Dendritic cell treated with granulocyte-macrophage colony-stimulating factor and Interleukin-4, amounts not matched to agents 40 ng/mL and 50 ng/mL, for 4 days (primary cell): ENCODE measurements around the gene LRRC75A.
"Not testable (repeated sequence)": the region's sequence is repeated elsewhere in the genome, so short reads cannot be mapped to it uniquely, and the experiment has no call there.

Experiments used
- H3K27ac Mint-ChIP-seq: one replicate; pipeline ENCODE4 v1.8.0; 2022; ENCODE audit warnings: mild to moderate bottlenecking, mixed read lengths
- H3K27me3 Mint-ChIP-seq: one replicate; pipeline ENCODE4 v1.8.0; 2022; ENCODE audit warnings: mild to moderate bottlenecking, mixed read lengths
- H3K36me3 Mint-ChIP-seq: one replicate; pipeline ENCODE4 v1.8.0; 2022; ENCODE audit warnings: low read depth, mixed read lengths
- H3K4me1 Mint-ChIP-seq: one replicate; pipeline ENCODE4 v1.8.0; 2022; ENCODE audit warnings: low read depth, mixed read lengths
- H3K4me3 Mint-ChIP-seq: one replicate; pipeline ENCODE4 v1.8.0; 2022; ENCODE audit warnings: mild to moderate bottlenecking, moderate library complexity, mixed read lengths
- H3K9me3 Mint-ChIP-seq: one replicate; pipeline ENCODE4 v1.8.0; 2022; ENCODE audit warnings: mixed read lengths
- intact Hi-C: fragments of 100-400 bp; cut with micrococcal nuclease; formaldehyde crosslinking; loops from one replicate; pipeline ENCODE4 v1.15.0; 2022

The LRRC75A gene

DNA sequence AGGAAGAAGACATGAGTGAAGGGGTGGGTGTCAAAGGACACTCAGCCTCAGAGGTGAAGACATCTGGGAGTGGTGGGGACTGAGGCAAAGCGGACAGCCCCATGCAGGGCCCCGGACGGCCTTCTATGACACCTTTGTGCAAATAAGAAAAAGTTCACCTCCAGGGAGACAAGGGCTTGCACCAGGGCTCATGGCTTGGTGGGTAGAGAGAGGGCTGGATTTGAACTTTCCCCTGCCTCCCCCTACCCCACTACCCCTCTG is 30.5 kb downstream of the LRRC75A start:
- H3K36me3 Mint-ChIP-seq: no peaks in the 10 kb centered on the region
- no peaks in the 10 kb centered on the region for H3K4me1 Mint-ChIP-seq
- intact Hi-C loops: no loop called here
- H3K27me3 Mint-ChIP-seq: no peaks in the 10 kb centered on the region
- no peak overlapping the region for H3K4me3 Mint-ChIP-seq
- no peak overlapping the region for H3K27ac Mint-ChIP-seq
- H3K9me3 Mint-ChIP-seq: no peaks in the 10 kb centered on the region

DNA sequence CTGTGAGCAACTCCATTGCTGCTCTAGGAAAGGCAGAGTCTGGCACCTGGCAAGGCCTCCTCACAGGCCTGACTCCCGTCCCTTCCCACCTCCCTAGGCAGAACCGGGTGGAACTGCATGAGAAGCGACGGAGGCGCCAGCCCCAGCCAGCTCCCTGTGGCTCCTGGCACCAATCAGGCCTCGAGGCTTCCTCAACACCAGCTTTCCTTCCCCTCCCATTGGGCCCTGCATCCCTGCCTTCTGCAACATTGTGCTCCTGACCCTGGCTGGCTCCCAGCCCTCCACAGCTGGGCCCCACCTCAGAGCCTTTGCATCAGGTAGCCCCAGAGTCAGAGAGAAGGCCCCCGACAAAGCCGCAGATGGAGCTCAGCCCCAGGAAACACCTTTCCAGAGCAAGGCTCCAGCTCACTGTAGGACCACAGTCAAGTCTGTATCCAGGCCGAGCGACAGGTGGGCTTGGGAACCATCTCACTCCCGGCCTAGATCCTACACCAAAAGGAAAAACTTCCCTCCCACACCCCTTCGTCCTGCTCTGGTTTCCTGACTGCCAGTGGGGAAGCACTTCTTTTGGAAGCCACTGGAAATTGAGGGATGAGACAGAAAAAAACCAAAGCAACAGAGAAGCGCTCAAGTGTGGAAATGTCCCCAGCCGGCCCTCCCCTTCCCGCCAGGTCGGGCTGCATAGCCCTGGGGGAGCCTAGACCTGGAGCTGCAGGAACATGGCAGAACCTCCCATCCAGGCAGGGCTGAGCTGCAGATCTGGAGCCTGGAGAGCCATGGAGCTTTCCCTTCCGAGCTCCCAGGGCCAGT is 31.0 kb downstream of the LRRC75A start:
- no peaks in the 10 kb centered on the region for H3K4me1 Mint-ChIP-seq
- intact Hi-C loops: no loop called here
- H3K9me3 Mint-ChIP-seq: no peaks in the 10 kb centered on the region
- H3K4me3 Mint-ChIP-seq: no peak overlapping the region
- no peak overlapping the region for H3K27ac Mint-ChIP-seq
- H3K36me3 Mint-ChIP-seq: no peaks in the 10 kb centered on the region
- no peaks in the 10 kb centered on the region for H3K27me3 Mint-ChIP-seq

DNA sequence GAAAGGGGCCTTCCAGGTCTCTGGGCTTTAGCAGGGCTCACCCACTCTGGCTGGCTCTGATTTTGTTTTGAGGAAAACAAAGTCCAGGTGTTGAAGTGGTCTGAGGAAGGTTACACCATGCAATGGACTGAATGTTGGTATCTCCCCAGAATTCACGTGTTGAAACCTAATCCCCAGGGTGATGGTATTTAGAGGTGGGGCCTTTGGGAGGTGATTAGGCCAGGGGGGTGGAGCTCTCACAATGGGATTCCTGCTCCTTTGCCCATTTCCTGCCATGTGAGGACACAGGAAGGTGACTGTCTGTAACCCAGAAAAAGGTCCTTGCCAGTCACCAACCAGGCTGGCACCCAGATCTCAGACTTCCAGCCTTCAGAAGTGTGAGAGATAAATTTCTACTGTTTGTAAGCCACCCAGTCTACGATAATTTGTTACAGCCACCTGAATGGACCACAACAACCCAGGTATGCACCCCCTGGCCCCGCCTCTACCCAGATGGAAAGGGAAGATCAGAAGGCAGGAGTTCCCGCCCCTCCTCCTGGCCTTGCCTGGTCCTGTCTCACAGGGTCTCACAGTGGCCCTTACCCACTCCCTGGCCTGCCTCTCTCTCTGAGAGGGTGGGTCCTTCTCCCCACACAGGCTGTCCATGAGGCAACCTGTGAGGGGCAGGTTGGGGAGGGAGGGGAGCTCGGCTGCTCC is 32.0 kb downstream of the LRRC75A start:
- H3K4me3 Mint-ChIP-seq: no peak overlapping the region
- no peaks in the 10 kb centered on the region for H3K4me1 Mint-ChIP-seq
- H3K27me3 Mint-ChIP-seq: no peaks in the 10 kb centered on the region
- no peaks in the 10 kb centered on the region for H3K36me3 Mint-ChIP-seq
- no peaks in the 10 kb centered on the region for H3K9me3 Mint-ChIP-seq
- intact Hi-C loops: no loop called here
- no peak overlapping the region for H3K27ac Mint-ChIP-seq

DNA sequence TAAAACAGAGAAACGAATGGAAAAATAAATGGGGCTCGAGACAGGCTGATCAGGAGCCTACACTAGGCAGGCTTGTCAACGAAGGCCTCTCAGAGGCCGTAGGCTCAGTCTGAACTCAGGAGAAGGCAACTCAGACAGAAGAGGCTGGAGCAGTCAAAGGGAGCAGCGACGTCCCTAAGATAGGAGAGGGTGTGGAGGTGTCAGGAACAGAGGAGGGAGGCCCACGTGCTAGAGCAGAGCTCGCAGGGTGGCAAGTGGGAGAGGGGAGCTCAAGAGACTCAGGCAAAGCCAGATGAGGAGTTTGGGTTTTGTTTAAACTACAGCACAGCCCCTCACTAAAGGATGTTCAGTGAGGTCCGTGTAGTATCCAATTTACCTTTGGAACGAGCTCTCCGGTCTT is 32.7 kb downstream of the LRRC75A start:
- no peaks in the 10 kb centered on the region for H3K27me3 Mint-ChIP-seq
- no peak overlapping the region for H3K4me3 Mint-ChIP-seq
- no peak overlapping the region for H3K27ac Mint-ChIP-seq
- no peaks in the 10 kb centered on the region for H3K9me3 Mint-ChIP-seq
- H3K36me3 Mint-ChIP-seq: no peaks in the 10 kb centered on the region
- intact Hi-C loops: no loop called here
- H3K4me1 Mint-ChIP-seq: no peaks in the 10 kb centered on the region

DNA sequence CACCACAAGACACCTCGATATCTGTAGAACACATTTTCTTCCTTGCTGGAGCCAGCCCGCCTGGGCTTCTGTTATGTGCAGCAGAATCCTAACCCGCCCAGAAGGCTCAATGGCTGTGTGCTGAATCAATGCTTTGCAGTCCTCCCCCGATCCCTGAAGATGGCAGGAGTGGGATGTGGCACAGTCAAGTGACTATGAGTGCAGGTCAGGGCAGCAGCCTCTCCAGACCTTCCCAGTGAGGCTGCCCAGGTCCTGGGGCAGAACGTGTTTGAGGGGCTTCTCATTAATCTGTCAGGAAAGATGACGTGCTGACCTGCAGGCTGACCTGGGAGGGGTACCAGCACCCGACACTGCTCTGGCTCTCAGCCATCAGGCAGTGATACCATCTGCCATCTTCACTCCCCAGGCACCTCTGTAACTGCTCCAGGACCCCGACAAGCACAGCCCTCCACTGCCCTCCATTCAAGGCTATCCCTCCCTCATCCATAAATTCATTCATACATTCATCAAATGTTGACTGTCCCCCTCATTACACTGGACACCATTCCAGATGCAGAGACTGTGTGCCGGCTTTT is 35.2 kb downstream of the LRRC75A start:
- Mint-ChIP-seq H3K4me3 (no peak overlapping the region), H3K27me3 (no peaks in the 10 kb centered on the region), H3K27ac (no peak overlapping the region)

DNA sequence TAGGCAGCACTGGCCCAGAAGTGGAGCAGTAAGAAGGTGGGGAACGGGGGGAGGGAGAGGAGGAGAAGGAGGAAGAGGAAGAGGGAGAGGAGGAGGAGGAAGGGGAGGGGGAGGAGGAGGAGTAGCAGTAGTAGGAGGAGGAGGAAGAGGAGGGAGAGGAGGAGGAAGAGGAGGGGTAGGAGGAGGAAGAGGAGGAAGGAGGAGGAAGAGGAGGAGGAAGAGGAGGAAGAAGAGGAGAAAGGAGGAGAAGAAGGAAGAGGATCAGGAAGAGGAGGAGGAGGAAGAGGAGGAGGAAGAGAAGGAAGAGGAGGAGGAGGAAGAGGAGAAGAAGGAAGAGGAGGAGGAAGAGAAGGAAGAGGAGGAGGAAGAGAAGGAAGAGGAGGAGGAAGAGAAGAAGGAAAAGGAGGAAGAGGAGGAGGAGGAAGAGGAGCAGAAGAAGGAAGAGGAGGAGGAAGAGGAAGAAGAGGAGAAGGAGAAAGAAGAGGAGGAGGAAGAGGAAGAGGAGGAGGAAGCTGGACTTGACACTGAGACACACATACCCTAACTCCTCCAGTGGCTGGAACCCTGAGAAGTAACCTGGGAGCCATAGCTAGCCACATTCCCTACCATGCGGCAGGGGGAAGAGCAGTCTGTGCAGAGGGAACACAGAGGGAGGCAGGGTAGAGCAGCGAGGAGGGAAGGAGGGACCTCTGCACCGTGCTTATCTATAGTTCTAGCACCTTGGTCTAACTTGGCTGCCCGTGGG is 35.8 kb downstream of the LRRC75A start:
- no peak overlapping the region for H3K27ac Mint-ChIP-seq
- no peak overlapping the region for H3K4me3 Mint-ChIP-seq
- intact Hi-C loops: no loop called here
- H3K27me3 Mint-ChIP-seq: no peaks in the 10 kb centered on the region
- H3K36me3 Mint-ChIP-seq: peaks cover under 1% of the 10 kb centered on the region
- H3K4me1 Mint-ChIP-seq: no peaks in the 10 kb centered on the region
- H3K9me3 Mint-ChIP-seq: no peaks in the 10 kb centered on the region

More for the DNA sequence above, 35.2 kb downstream of the LRRC75A start:
- H3K36me3 Mint-ChIP-seq: no peaks in the 10 kb centered on the region
- H3K4me1 Mint-ChIP-seq: no peaks in the 10 kb centered on the region
- intact Hi-C loops: no loop called here
- H3K9me3 Mint-ChIP-seq: no peaks in the 10 kb centered on the region

DNA sequence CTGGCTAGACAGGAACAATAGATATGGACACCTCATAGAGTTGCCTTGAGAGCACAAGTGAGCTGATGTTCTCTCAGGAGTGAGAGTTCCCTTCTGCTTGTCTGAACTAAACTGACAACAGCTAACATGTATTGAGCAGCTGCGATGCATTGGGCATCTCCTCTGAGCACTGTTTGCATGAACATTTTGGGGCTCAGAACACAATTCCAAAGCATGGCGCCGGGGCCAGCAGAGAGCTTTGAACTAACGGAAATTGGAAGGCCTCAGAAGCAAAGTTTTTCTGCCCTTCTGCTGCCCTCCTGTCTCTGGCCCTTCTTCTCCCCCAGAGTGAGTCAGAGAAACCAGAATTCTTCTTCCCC is 38.5 kb downstream of the LRRC75A start:
- H3K4me3 Mint-ChIP-seq: no peak overlapping the region
- intact Hi-C loops: loop anchor here (1.0 kb wide), 1 partner anchor 68 kb away; no protein-coding TSS in a partner anchor
- no peak overlapping the region for H3K27ac Mint-ChIP-seq
- no peaks in the 10 kb centered on the region for H3K27me3 Mint-ChIP-seq
- H3K36me3 Mint-ChIP-seq: peaks cover 25% of the 10 kb centered on the region
- no peaks in the 10 kb centered on the region for H3K4me1 Mint-ChIP-seq
- no peaks in the 10 kb centered on the region for H3K9me3 Mint-ChIP-seq

DNA sequence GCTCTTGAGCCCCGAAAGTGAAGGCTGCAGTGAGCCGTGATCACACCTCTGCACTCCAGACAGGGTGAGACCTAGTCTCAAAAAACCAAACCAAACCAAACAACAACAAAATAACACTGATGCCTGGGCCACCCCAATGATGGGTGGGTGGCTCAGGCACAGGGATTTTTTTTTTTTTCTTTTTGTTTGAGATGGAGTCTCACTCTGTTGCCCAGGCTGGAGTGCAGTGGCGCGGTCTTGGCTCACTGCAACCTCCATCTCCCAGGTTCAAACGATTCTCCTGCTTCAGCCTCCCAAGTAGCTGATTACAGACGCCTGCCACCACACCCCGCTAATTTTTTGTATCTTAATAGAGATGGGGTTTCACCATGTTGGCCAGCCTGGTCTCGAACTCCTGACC is 39.7 kb downstream of the LRRC75A start:
- H3K27ac Mint-ChIP-seq, H3K4me1 Mint-ChIP-seq, H3K9me3 Mint-ChIP-seq, H3K27me3 Mint-ChIP-seq, H3K4me3 Mint-ChIP-seq, intact Hi-C loops: not testable (repeated sequence)
- peaks cover 38% of the 10 kb centered on the region for H3K36me3 Mint-ChIP-seq

DNA sequence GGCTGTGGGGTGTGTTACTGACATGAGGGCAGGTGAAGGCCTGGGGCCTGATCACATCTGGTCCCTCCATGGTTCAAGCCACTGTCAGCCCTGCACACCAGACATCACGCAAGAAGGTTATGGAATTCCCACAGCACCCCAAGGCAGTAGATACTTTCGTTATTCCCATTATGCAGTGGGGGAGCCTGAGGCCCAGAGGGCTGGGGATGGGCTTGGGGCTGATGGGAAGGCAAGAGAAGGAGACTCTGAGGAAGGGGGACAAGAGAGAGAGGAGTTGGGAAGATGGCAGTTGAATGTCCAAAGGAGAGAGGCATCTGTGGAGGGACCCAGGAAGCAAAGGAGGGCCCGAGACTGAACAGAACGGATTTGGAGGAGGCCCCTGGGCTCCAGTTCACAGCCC is 42.0 kb downstream of the LRRC75A start:
- Mint-ChIP-seq H3K27ac (no peak overlapping the region), H3K27me3 (no peaks in the 10 kb centered on the region), H3K9me3 (no peaks in the 10 kb centered on the region), H3K36me3 (peaks cover 60% of the 10 kb centered on the region), H3K4me1 (peaks cover 11% of the 10 kb centered on the region), H3K4me3 (no peak overlapping the region)
- intact Hi-C loops: no loop called here

DNA sequence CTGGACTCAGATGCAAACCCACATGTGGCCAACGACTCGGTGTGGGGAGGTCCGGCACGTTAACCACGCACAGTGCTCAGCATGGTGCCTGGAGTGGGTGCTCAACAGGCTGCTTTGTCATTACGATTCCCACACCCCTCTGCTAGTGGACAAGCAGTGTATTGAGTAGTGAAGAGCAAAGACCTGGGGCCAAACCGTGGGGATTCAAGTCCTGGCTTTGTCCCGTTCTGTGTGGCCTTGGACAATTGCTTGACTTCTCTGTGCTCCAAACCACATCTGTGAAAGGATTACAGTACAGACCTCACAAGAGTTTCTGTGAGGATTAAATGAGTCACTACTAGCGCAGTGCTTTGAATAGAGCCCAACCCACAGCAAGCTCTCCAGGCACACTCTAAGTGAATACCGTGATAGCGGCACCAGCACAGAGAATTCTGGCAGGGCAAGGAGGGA is 42.8 kb downstream of the LRRC75A start:
- intact Hi-C loops: no loop called here
- peaks cover 69% of the 10 kb centered on the region for H3K36me3 Mint-ChIP-seq
- H3K9me3 Mint-ChIP-seq: no peaks in the 10 kb centered on the region
- H3K27me3 Mint-ChIP-seq: no peaks in the 10 kb centered on the region
- peaks cover 15% of the 10 kb centered on the region for H3K4me1 Mint-ChIP-seq
- no peak overlapping the region for H3K4me3 Mint-ChIP-seq
- no peak overlapping the region for H3K27ac Mint-ChIP-seq

DNA sequence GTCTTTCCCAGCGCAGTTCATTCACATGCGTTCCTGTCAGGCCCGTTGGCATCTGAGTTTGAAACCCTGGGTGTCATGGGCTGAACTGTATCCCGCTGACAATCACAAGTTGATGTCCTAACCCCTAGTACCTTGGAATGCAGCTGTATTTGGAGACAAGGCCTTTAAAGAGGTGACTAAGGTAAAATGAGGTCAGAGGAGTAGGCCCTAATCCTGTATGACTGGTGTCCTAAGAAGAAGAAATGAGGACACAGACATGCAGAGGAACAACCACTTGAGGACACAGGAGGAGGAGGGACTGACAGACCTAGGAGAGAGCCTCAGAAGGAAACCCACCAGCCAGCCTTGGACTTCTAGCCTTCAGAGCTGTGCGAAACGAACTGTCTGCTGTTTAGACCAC is 43.5 kb downstream of the LRRC75A start:
- Mint-ChIP-seq H3K9me3 (no peaks in the 10 kb centered on the region), H3K4me1 (peaks cover 21% of the 10 kb centered on the region), H3K4me3 (no peak overlapping the region), H3K27ac (no peak overlapping the region), H3K27me3 (no peaks in the 10 kb centered on the region), H3K36me3 (peaks cover 75% of the 10 kb centered on the region)
- intact Hi-C loops: no loop called here

DNA sequence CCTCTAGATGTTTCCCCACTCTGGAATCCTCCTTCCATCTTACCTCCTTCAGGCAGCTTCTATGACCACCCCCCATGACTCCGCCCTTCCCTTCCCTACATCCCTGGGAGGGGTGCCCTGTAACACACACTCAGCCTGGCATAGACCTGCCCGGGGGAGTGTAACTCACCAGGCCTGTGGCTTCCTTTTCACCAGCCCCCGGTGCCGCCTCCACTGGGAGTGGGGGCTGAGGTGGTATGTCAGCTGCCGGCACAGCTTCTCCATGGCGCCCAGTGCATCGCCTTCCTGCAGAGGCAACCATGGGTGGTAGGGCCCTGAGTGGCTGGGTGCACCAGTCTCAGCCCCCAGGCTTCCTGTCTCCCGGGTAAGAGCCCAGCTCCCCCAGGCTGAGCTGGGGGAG is 44.3 kb downstream of the LRRC75A start:
- Mint-ChIP-seq H3K4me3 (no peak overlapping the region), H3K9me3 (no peaks in the 10 kb centered on the region), H3K4me1 (peaks cover 30% of the 10 kb centered on the region), H3K36me3 (peaks cover 83% of the 10 kb centered on the region), H3K27me3 (no peaks in the 10 kb centered on the region), H3K27ac (no peak overlapping the region)
- intact Hi-C loops: no loop called here

DNA sequence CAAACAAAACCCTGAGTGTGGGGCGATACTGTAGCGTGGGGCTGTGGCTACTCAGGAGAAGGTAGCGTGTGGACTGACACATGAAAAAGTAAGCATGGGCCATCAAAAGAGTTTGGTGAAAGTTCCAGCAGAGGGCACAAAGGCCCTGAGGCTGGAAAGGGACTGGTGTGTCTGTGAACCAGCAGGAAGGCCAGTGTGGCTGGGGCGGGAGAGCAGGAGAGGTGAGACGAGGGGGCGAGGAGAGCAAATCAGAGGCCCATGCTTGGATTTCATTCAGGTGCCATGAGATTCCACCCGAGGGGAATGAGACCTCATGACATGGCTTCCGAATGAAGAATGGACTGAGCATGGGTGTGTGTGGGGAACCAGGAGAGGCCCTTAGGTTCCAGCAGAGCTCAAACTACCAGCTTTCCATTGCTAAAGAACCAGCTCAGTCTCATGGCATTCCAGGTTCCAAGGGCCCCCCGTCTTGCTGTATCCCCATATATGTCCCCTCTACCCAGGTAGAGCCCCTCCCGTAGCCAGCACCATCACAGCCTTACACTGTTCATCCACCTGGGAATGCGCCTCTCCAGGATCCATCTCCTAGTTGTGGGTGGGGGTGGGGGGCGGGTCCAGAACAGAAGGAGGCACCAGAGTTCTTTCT is 45.5 kb downstream of the LRRC75A start:
- Mint-ChIP-seq H3K9me3 (no peaks in the 10 kb centered on the region), H3K4me1 (peaks cover 42% of the 10 kb centered on the region), H3K27me3 (no peaks in the 10 kb centered on the region), H3K27ac (peak overlapping the region; percentile 10), H3K36me3 (peaks cover 96% of the 10 kb centered on the region), H3K4me3 (no peak overlapping the region)
- intact Hi-C loops: no loop called here
